ENCODE results near the gene PLA2G15.

DNA sequence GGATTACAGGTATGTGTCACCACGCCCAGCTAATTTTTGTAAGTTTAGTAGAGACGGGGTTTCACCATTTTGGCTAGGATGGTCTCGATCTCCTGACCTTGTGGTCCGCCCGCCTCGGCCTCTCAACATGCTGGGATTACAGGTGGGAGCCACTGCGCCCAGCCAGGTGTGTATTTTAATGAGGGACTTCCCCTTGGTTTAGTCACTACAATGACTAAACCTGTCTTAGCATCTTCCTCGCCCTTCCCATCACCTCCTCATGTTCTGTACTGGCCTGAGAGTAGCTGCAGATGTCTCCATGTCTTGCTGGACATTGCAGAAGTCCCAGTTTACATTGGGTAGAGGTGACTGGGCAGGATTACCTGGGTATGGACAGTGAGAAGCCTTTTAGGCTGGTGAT is 28.7 kb downstream of the PLA2G15 start:
- TF ChIP-seq, protein P1, sequence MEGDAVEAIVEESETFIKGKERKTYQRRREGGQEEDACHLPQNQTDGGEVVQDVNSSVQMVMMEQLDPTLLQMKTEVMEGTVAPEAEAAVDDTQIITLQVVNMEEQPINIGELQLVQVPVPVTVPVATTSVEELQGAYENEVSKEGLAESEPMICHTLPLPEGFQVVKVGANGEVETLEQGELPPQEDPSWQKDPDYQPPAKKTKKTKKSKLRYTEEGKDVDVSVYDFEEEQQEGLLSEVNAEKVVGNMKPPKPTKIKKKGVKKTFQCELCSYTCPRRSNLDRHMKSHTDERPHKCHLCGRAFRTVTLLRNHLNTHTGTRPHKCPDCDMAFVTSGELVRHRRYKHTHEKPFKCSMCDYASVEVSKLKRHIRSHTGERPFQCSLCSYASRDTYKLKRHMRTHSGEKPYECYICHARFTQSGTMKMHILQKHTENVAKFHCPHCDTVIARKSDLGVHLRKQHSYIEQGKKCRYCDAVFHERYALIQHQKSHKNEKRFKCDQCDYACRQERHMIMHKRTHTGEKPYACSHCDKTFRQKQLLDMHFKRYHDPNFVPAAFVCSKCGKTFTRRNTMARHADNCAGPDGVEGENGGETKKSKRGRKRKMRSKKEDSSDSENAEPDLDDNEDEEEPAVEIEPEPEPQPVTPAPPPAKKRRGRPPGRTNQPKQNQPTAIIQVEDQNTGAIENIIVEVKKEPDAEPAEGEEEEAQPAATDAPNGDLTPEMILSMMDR (IDR thresholded peaks at IDR 0.05; ENCODE audit: insufficient read depth, low read length), result no peak
- TF ChIP-seq, protein P2, sequence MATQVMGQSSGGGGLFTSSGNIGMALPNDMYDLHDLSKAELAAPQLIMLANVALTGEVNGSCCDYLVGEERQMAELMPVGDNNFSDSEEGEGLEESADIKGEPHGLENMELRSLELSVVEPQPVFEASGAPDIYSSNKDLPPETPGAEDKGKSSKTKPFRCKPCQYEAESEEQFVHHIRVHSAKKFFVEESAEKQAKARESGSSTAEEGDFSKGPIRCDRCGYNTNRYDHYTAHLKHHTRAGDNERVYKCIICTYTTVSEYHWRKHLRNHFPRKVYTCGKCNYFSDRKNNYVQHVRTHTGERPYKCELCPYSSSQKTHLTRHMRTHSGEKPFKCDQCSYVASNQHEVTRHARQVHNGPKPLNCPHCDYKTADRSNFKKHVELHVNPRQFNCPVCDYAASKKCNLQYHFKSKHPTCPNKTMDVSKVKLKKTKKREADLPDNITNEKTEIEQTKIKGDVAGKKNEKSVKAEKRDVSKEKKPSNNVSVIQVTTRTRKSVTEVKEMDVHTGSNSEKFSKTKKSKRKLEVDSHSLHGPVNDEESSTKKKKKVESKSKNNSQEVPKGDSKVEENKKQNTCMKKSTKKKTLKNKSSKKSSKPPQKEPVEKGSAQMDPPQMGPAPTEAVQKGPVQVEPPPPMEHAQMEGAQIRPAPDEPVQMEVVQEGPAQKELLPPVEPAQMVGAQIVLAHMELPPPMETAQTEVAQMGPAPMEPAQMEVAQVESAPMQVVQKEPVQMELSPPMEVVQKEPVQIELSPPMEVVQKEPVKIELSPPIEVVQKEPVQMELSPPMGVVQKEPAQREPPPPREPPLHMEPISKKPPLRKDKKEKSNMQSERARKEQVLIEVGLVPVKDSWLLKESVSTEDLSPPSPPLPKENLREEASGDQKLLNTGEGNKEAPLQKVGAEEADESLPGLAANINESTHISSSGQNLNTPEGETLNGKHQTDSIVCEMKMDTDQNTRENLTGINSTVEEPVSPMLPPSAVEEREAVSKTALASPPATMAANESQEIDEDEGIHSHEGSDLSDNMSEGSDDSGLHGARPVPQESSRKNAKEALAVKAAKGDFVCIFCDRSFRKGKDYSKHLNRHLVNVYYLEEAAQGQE (IDR thresholded peaks at IDR 0.05; ENCODE audit: insufficient replicate concordance, low read depth), result no peak
- TF ChIP-seq POLR2AphosphoS5 (IDR thresholded peaks at IDR 0.05; ENCODE audit: low read depth) (no peak), GABPA (IDR thresholded peaks at IDR 0.05; ENCODE audit: low read depth) (no peak), SPI1 (IDR thresholded peaks at IDR 0.05; ENCODE audit: borderline replicate concordance, low read depth) (no peak)
